GM18499 (cell line): ENCODE data around the gene MRPL42.
"Not testable (repeated sequence)": the region's sequence is repeated elsewhere in the genome, so short reads cannot be mapped to it uniquely, and the experiment has no call there.

Experiments
- ATAC-seq: cut with Tn5 transposase; IDR thresholded peaks from one replicate; pipeline ENCODE4 v1.9.1; 2021; ENCODE audit warnings: moderate number of reproducible peaks; ENCODE audit not compliant: insufficient read depth, unreplicated experiment

The MRPL42 gene

DNA sequence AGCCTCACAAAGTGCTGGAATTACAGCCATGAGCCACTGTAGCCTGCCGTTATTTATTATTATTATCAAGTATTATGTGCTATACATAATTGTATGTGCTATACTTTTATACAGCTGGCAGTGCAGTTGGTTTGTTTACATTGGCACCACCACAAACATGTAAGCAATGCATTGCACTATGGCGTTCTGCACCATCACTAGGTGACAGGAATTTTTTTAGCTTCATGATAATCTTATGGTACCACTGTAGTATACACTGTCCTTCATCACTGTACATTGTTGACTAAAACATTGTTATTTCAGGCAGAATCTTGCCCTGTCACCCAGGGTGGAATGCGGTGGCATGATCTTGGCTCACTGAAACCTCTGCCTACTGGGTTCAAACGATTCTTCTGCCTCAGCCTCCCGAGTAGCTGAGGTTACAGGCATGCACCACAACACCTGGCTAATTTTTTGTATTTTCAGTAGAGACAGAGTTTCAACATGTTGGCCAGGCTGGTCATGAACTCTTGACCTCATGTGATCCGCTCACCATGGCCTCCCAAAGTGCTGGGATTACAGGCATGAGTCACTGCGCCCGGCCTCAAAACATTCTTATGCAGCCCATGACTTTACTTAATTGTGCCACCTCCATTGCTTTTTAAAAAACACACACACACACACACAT lies 17.1 kb downstream of the MRPL42 start:
- no peak for ATAC-seq

GRCh38 chr12:93492808-93493207 lies 25.5 kb downstream of the MRPL42 start:
- not testable (repeated sequence) for ATAC-seq

DNA sequence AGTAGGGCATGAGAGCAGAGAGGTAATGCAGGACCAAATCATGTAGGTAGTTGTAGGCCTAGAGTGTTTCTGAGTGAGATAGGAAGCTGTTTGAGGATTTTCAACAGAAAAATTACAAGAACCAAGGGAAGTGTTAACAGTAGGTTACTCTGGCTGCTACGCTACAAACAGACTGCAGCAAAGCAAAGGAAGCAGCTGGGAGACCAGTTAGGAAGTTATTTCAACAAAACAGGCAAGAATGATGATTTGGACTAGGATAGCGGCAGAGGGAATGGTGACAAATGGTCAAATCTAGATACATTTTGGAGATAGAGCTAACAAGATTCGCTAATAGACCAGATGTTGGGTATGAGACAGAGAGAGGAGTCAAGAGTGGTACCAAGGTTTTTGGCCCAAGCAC lies 26.8 kb downstream of the MRPL42 start:
- no peak for ATAC-seq

- no peak for ATAC-seq
Observed at GRCh38 chr12:93497456-93497855, 30.1 kb downstream of the MRPL42 start.

- ATAC-seq: not testable (repeated sequence)
Observed at GRCh38 chr12:93498813-93499212, 31.5 kb downstream of the MRPL42 start.

DNA sequence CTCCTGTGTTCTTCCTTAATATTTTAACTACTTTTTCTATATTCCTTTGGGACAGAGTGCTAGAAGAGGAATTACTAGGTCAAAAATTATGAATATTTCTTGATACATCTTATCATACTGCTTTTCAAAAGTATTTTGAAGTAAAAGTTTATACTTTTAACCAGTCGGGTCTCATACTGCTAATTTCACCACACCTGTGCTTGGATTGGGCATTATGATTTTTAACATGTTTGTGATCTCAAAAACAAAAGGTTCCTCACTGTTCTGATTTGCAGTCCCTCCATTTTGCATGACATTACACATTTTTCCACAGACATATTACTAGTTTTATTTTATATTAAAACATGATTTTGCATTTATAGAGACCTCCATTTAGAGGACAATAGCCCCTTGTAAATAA lies 32.9 kb downstream of the MRPL42 start:
- no peak for ATAC-seq

- ATAC-seq: no peak
Observed at GRCh38 chr12:93500667-93501066, 33.4 kb downstream of the MRPL42 start.

DNA sequence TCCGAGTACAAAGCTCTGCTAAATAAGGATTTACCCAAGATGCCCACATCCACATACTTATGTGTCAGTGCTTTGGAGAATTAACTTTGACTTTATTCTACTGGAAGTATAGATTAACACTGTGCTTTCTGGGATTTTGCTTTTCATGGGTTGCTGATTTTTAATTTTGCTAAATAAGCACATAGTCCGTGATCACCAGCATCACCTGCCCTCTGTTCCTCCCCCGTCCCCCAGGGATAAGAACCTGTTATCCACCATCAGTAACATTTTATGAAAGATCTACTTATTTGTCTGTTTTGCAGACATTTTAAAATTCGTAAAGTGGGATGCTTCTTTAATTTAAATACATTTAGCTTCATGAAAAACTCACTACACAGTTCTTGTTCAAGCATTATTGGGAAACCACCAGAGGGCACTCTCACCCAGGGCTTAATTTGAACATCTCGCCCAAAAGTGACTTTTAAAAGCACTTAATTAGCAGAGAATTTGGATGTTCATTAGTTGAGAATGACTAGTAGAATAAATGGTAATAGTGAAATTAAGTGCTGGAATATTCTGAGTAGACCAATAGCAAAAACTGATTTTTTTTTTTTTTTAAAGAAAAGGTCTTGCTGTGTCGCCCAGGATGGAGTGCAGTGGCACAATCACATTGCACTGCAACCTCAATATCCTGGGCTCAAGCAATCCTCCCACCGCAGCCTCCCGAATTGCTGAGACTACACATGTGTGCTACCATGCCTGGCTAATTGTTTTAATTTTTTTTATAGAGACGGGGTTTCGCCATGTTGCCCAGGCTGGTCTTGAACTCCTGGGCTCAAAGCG lies 35.7 kb downstream of the MRPL42 start:
- no peak for ATAC-seq

DNA sequence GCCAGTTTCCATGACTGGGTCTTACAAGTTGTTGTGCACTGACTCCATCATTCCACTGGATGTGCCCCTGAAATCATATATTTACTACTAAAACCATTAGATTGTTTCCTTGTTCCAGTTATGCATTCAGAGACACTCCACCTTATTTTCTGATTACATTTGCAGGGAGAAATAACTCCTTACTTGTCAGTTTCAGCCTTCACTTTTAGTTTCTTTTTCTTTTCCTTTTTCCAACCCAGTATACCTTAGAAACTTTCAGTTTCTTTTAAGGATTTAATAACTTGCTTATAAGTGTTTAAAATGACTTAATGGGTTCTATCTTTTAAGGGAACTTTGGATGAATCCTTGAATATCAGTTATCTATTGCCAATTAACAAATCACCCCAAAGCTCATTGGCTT lies 39.9 kb downstream of the MRPL42 start:
- ATAC-seq: no peak

DNA sequence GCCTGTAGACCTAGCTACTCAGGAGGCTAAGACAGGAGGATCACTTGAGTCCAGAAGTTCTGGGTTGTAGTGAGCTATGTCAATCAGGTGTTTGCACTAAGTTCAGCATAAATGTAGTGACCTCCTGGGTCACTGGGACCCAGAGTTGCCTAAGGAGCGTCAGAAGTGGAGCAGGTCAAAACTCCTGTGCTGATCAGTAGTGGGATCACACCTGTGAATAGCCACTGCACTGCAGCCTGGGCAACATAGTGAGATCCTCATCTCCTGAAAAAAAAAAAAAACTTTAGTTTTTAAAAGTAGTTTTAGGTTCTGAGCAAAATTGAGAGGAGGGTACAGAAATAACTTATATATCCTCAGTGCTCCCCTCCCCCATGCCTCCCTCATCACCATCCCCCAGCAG lies 42.2 kb downstream of the MRPL42 start:
- no peak for ATAC-seq

- no peak for ATAC-seq
Observed at GRCh38 chr12:93514853-93515252, 47.5 kb downstream of the MRPL42 start.

GRCh38 chr12:93518725-93519124 lies 51.4 kb downstream of the MRPL42 start:
- no peak for ATAC-seq

GRCh38 chr12:93519859-93520258 lies 52.5 kb downstream of the MRPL42 start:
- no peak for ATAC-seq

DNA sequence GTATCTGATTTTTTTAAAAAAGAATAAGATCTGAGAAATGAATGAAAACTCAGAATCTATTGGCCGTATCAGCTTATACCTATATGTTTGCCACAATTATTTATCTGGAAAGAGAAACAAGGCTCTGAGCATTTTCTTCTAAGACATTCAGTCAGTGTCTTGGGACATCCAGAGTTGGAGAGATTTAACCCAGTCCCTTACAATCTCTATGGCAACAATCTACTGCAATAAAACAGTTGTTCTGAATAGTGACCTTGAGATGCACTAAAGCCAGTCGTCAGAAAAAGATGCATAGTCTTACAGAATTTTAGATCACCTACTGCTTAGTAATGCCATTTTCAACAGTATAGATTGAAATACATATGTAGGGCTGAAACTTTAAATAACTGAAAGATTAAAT lies 53.1 kb downstream of the MRPL42 start:
- no peak for ATAC-seq

- no peak for ATAC-seq
Observed at GRCh38 chr12:93521225-93522080, 54.1 kb downstream of the MRPL42 start.

DNA sequence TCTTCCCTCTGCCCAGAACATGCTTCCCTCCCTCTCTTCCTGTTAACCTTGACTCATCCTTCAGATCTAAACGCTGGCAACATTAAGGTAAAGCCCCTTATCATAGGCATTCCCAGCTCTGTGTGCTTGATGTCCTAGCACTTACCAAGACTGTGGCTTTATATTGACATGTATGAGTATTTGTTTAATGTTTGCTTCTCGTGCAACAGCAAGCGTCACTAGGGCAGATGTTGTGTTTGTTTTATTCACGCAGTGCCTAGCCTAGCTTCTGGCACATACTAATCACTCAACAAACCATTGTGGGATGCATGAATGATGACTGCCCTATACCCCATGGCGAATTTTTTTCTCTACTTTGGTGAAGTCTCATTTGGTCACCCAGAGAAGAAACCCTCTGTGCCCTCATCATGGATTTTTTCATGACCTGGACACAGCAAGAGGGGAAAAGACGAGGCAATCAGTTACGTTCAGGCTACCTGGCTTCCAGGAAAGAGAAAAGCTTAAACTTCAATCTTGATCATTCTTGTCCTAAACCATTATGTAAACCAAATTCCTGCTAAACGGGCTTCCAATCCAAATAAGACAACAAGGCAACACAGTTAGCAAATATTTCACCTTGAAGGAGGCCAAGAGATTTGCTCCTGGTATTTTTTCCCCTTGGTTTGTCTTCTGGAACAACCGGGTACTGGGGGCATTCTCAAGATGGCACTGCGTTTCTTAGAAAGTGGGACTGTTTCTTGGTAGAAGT lies 57.2 kb downstream of the MRPL42 start:
- ATAC-seq: no peak

GRCh38 chr12:93526786-93527428 lies 59.6 kb downstream of the MRPL42 start:
- ATAC-seq: no peak

GRCh38 chr12:93530358-93530757 lies 63.0 kb downstream of the MRPL42 start:
- ATAC-seq: no peak

DNA sequence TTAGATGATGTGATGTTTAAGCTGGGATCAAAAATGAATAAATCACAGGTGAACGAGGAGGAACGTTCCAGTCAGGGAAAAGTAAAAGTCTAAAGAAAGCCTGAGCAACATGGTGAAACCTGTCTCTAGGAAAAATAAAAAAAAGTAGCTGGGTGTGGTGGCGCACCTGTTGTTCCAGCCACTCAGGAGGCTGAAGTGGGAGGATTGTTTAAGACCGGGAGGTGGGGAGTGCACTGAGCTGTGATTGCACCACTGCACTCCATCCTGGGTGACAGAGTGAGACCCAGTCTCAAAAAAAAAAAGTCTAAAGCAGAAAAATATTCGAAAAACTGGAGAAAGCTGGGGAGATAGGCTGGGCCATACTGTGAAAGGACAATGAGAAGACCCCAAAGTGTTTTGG lies 66.0 kb downstream of the MRPL42 start:
- ATAC-seq: no peak
